K562 (cell line): ENCODE measurements around the gene INCA1. TPM values are rescaled to one million over a fixed set of nuclear protein-coding genes. Genes with fewer than 3 reads are reported as not detected.

Experiments
- EGR1 ChIP-seq: fragments of 450-650 bp; conservative IDR thresholded peaks from 2 replicates; pipeline ENCODE4 v1.6.1; 2017; ENCODE audit warnings: mild to moderate bottlenecking
- ELK3 ChIP-seq: fragments of 450-650 bp; formaldehyde crosslinking; IDR thresholded peaks from 2 replicates; pipeline ENCODE4 v1.4.0; 2020; ENCODE audit warnings: mild to moderate bottlenecking
- EWSR1 ChIP-seq: fragments of 450-650 bp; IDR thresholded peaks from 2 replicates; pipeline ENCODE4 v1.6.1; 2018; ENCODE audit warnings: borderline replicate concordance, mild to moderate bottlenecking, low read depth, moderate library complexity; ENCODE audit not compliant: partially characterized antibody
- GABPB1 ChIP-seq: sonication (generic); formaldehyde crosslinking; IDR thresholded peaks from 2 replicates; pipeline ENCODE4 v1.8.0; 2022; ENCODE audit warnings: mild to moderate bottlenecking, missing genetic modification reagents
- HNRNPK ChIP-seq: fragments of 200-400 bp; formaldehyde crosslinking; IDR thresholded peaks from one replicate; pipeline ENCODE4 v1.6.1; 2018; ENCODE audit warnings: mild to moderate bottlenecking, low read depth, low read length; ENCODE audit not compliant: poor library complexity, severe bottlenecking
- IFI16 ChIP-seq: fragments of 250-450 bp; sonication (Bioruptor Pico); IDR thresholded peaks from 2 replicates; pipeline ENCODE4 v2.1.2; 2022; ENCODE audit warnings: mild to moderate bottlenecking, inconsistent platforms
- ILK ChIP-seq: fragments of 450-650 bp; IDR thresholded peaks from 2 replicates; pipeline ENCODE4 v1.6.1; 2016; ENCODE audit warnings: missing genetic modification characterization, low read depth, mild to moderate bottlenecking, missing compliant biosample characterization, moderate library complexity, borderline replicate concordance
- KAT8 ChIP-seq: fragments of 450-650 bp; IDR thresholded peaks from 2 replicates; pipeline ENCODE4 v1.6.1; 2016; ENCODE audit warnings: low read depth, mild to moderate bottlenecking
- MCM7 ChIP-seq, 2 experiments: fragments of 450-650 bp; IDR thresholded peaks; 2 replicates each; pipeline ENCODE4 v1.6.1; 2016 to 2018
- NCOA1 ChIP-seq: fragments of 450-650 bp; IDR thresholded peaks from 2 replicates; pipeline ENCODE4 v1.6.1; 2016; ENCODE audit warnings: low read depth
- NFE2 ChIP-seq: IDR thresholded peaks from 2 replicates; pipeline ENCODE4 v1.6.1; 2014; ENCODE audit warnings: antibody characterized with exemption, low read depth
- RBM25 ChIP-seq: fragments of 200-400 bp; formaldehyde crosslinking; IDR thresholded peaks from 2 replicates; pipeline ENCODE4 v1.6.1; 2018; ENCODE audit warnings: low read length, low read depth, moderate library complexity; ENCODE audit not compliant: severe bottlenecking
- RUNX1 ChIP-seq: sonication (generic); IDR thresholded peaks from 2 replicates; pipeline ENCODE4 v1.6.1; 2016; ENCODE audit warnings: antibody characterized with exemption, low read depth
- SIN3B ChIP-seq: fragments of 450-650 bp; IDR thresholded peaks from 2 replicates; pipeline ENCODE4 v1.6.1; 2017; ENCODE audit warnings: low read depth, mild to moderate bottlenecking, moderate library complexity
- SIX5 ChIP-seq, 2 experiments: IDR thresholded peaks; 2 replicates each; pipeline ENCODE4 v1.6.1; 2011; ENCODE audit warnings: low read length in 2 of 2, borderline replicate concordance in 1 of 2, low read depth in 1 of 2, mild to moderate bottlenecking in 1 of 2, moderate library complexity in 1 of 2; ENCODE audit not compliant: insufficient read depth in 1 of 2
- SNRNP70 ChIP-seq: fragments of 200-400 bp; formaldehyde crosslinking; optimal IDR thresholded peaks from 2 replicates; pipeline ENCODE3; 2017; ENCODE audit warnings: low read depth, low read length
- SUPT5H ChIP-seq: fragments of 450-650 bp; IDR thresholded peaks from 2 replicates; pipeline ENCODE4 v1.6.1; 2016
- ZEB2 ChIP-seq: fragments of 450-650 bp; IDR thresholded peaks from 2 replicates; pipeline ENCODE4 v1.6.1; 2016
- ZNF124 ChIP-seq: sonication (generic); formaldehyde crosslinking; IDR thresholded peaks from 2 replicates; pipeline ENCODE4 v1.8.1; 2022; ENCODE audit warnings: missing genetic modification reagents
- ZNF436 ChIP-seq: fragments of 250-450, 450-650 bp; sonication (Bioruptor Pico); formaldehyde crosslinking; IDR thresholded peaks from 2 replicates; pipeline ENCODE4 v1.7.0; 2020; ENCODE audit warnings: mild to moderate bottlenecking
- ZNF445 ChIP-seq: fragments of 250-450 bp; sonication (Bioruptor Pico); IDR thresholded peaks from 2 replicates; pipeline ENCODE4 v1.4.0; 2020; ENCODE audit warnings: low read depth, mild to moderate bottlenecking, moderate library complexity
- ZNF584 ChIP-seq: fragments of 200-800 bp; sonication (Bioruptor generic); IDR thresholded peaks from 2 replicates; pipeline ENCODE4 v1.6.1; 2016; ENCODE audit warnings: low read depth, mild to moderate bottlenecking, missing genetic modification characterization, missing compliant biosample characterization
- polyA plus RNA-seq, 8 experiments: library from polyadenylated mRNA; depleted of rRNA in 4 of 8; stranded (reverse) in 5 of 8; unstranded in 3 of 8; fragments of >200 nt; fragmentation: Nextera tagmentation in 2 of 8; fragmentation: Illumina TruSeq in 1 of 8; extraction: Ambion mirVana in 2 of 8; extraction: Trizol in 1 of 8; gene quantifications; 2 replicates each; pipeline versions ENCODE4 v1.2.1 to v1.2.3, GENCODE V29; 2011 to 2014; ENCODE audit warnings: inconsistent platforms in 1 of 8, missing spikeins in 1 of 8
- total RNA-seq, 7 experiments: library from RNA; depleted of rRNA in 6 of 7; stranded (reverse); fragments of >200 nt in 6 of 7; fragmentation: Illumina TruSeq in 2 of 7; extraction: Trizol in 2 of 7; gene quantifications; 2 replicates each; pipeline versions ENCODE4 v1.2.1 to v1.2.3, GENCODE V29; 2011 to 2021; ENCODE audit warnings: low replicate concordance in 1 of 7
- TF ChIP-seq, protein P1 (sequence below): sonication (generic); formaldehyde crosslinking; IDR thresholded peaks from 2 replicates; pipeline ENCODE4 v1.8.1; 2022; ENCODE audit warnings: missing genetic modification reagents
- TF ChIP-seq, protein P2 (sequence below): fragments of 450-650 bp; IDR thresholded peaks from 2 replicates; pipeline ENCODE4 v1.6.1; 2018; ENCODE audit warnings: mild to moderate bottlenecking, low read depth; ENCODE audit not compliant: partially characterized antibody

Gene INCA1
- total and polyA plus RNA-seq, 9 of the 15 experiments (the other 6 are each of a cell fraction or from before 2014, with no cell fraction given): 0.08 to 0.50 (median 0.13) TPM; not detected in 4

DNA sequence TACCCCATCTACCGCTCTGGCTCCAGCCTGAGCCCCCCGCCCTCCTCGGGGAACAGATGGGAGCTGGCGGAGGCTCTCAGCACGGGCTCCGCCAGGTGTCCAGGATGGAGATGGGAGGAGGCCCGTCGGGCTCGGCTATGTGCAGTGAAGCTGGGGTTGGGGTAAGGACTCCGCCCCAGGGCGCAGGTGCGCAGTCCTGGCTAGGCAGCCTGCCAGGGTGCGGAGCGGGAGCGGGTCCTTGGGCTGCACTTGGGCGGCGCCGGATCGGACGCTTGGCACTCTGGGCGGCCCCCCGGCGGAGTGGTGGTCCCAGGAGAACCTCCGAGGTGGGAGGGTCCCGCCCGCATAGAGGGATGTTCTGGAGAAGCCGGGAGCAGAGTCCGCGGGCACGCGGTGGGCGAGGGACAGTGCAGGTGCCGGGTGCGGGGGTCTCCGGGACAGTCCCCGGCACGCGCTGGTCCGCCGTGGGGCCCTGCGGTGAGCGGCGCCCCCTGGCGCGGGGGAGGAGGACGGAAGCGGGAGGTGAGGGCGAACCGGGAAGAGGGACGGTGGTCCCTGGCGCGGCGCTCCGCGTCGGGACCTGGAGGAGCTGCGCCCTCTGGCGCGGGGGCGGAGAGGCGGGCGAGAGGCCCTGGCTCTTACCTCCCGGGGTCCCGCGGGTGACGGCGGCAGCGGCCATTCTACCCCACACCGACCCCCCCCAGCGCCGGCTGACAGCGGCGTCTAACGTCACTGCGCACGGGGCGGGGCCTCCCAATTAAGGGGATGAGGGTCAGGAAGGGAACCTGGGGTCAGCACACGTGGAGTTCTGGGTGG, 10.2 kb downstream of the INCA1 start, which contains the start of gene CAMTA2 (continued):
- no peak for TF ChIP-seq ELK3 (CRISPR knock-in tag)
- TF ChIP-seq IFI16 (CRISPR knock-in tag): no peak
- TF ChIP-seq, protein P1, sequence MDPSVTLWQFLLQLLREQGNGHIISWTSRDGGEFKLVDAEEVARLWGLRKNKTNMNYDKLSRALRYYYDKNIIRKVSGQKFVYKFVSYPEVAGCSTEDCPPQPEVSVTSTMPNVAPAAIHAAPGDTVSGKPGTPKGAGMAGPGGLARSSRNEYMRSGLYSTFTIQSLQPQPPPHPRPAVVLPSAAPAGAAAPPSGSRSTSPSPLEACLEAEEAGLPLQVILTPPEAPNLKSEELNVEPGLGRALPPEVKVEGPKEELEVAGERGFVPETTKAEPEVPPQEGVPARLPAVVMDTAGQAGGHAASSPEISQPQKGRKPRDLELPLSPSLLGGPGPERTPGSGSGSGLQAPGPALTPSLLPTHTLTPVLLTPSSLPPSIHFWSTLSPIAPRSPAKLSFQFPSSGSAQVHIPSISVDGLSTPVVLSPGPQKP (CRISPR knock-in tag): no peak
- TF ChIP-seq NFE2: no peak
- TF ChIP-seq SIX5 (IDR thresholded peaks at IDR 0.05; ENCODE audit: borderline replicate concordance in 1 of 2, insufficient read depth in 1 of 2, low read depth in 1 of 2, low read length in 2 of 2): peak; percentile 17 to 25; a peak in 1 of 4 replicates
- TF ChIP-seq, protein P2, sequence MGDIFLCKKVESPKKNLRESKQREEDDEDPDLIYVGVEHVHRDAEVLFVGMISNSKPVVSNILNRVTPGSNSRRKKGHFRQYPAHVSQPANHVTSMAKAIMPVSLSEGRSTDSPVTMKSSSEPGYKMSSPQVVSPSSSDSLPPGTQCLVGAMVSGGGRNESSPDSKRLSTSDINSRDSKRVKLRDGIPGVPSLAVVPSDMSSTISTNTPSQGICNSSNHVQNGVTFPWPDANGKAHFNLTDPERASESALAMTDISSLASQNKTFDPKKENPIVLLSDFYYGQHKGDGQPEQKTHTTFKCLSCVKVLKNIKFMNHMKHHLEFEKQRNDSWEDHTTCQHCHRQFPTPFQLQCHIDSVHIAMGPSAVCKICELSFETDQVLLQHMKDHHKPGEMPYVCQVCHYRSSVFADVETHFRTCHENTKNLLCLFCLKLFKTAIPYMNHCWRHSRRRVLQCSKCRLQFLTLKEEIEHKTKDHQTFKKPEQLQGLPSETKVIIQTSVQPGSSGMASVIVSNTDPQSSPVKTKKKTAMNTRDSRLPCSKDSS: no peak
- no peak for TF ChIP-seq SNRNP70
- peak; percentile 24 for TF ChIP-seq RBM25
- no peak for TF ChIP-seq EWSR1
- peak; percentile 82 for TF ChIP-seq EGR1
- TF ChIP-seq KAT8: no peak
- no peak for TF ChIP-seq ZNF124 (CRISPR knock-in tag)
- peak; percentile 69 for TF ChIP-seq GABPB1 (CRISPR knock-in tag)
- TF ChIP-seq ZNF445 (CRISPR knock-in tag): no peak
- TF ChIP-seq SUPT5H: peak; percentile 74
- no peak for TF ChIP-seq ZNF584
- TF ChIP-seq MCM7 (IDR thresholded peaks at IDR 0.05): no peak
- TF ChIP-seq HNRNPK: no peak
- no peak for TF ChIP-seq RUNX1
- no peak for TF ChIP-seq ILK
- TF ChIP-seq ZNF436 (CRISPR knock-in tag): no peak
- TF ChIP-seq SIN3B: peak; percentile 85
- TF ChIP-seq ZEB2: peak; percentile 42; the same call in 1 of the 2 replicates
- TF ChIP-seq NCOA1: no peak
